HepG2 (cell line): ENCODE results near the gene CAT. TPM values are rescaled to one million over a fixed set of nuclear protein-coding genes. Genes with fewer than 3 reads are reported as not detected.

ENCODE experiments used
- BATF2 ChIP-seq: sonication (generic); formaldehyde crosslinking; IDR thresholded peaks from 2 replicates; pipeline ENCODE4 v1.8.0; 2022; ENCODE audit warnings: mild to moderate bottlenecking, missing genetic modification reagents, moderate library complexity
- E2F1 ChIP-seq: sonication (generic); formaldehyde crosslinking; IDR thresholded peaks from 2 replicates; pipeline ENCODE4 v1.5.0; 2020; ENCODE audit warnings: missing genetic modification reagents
- FOXJ3 ChIP-seq: sonication (generic); formaldehyde crosslinking; IDR thresholded peaks from 2 replicates; pipeline ENCODE4 v1.4.0; 2020; ENCODE audit warnings: missing genetic modification reagents, mild to moderate bottlenecking, borderline replicate concordance
- GPBP1L1 ChIP-seq: sonication (generic); formaldehyde crosslinking; IDR thresholded peaks from 2 replicates; pipeline ENCODE4 v1.5.0; 2020; ENCODE audit warnings: mild to moderate bottlenecking, missing genetic modification reagents
- GTF2F1 ChIP-seq: fragments of 150-350 bp; IDR thresholded peaks from 2 replicates; pipeline ENCODE4 v1.6.1; 2014; ENCODE audit warnings: low read length
- GZF1 ChIP-seq: sonication (generic); formaldehyde crosslinking; IDR thresholded peaks from 2 replicates; pipeline ENCODE4 v1.5.1; 2020; ENCODE audit warnings: mild to moderate bottlenecking, missing genetic modification reagents
- MXI1 ChIP-seq: IDR thresholded peaks from 3 replicates; pipeline ENCODE4 v1.6.1; 2012; ENCODE audit warnings: low read depth, low read length, inconsistent platforms, borderline replicate concordance
- MYC ChIP-seq: sonication (generic); formaldehyde crosslinking; IDR thresholded peaks from 2 replicates; pipeline ENCODE4 v1.9.0; 2021; ENCODE audit warnings: missing genetic modification reagents, borderline replicate concordance
- NFE2 ChIP-seq: sonication (generic); formaldehyde crosslinking; IDR thresholded peaks from 2 replicates; pipeline ENCODE4 v1.4.0; 2020; ENCODE audit warnings: missing genetic modification reagents
- RBFOX2 ChIP-seq: fragments of 200-400 bp; formaldehyde crosslinking; IDR thresholded peaks from 2 replicates; pipeline ENCODE4 v1.6.1; 2017; ENCODE audit warnings: low read depth, mild to moderate bottlenecking, low read length
- RFXAP ChIP-seq: sonication (generic); formaldehyde crosslinking; IDR thresholded peaks from 2 replicates; pipeline ENCODE4 v1.4.0; 2020; ENCODE audit warnings: missing genetic modification reagents, borderline replicate concordance
- SNAPC4 ChIP-seq: sonication (generic); formaldehyde crosslinking; IDR thresholded peaks from 2 replicates; pipeline ENCODE4 v1.4.0; 2020; ENCODE audit warnings: mild to moderate bottlenecking, missing genetic modification reagents
- TFAP4 ChIP-seq: sonication (generic); IDR thresholded peaks from 2 replicates; pipeline ENCODE4 v1.6.1; 2016; ENCODE audit warnings: low read depth, borderline replicate concordance
- ZBTB7B ChIP-seq: sonication (generic); formaldehyde crosslinking; IDR thresholded peaks from 2 replicates; pipeline ENCODE4 v1.4.0; 2020; ENCODE audit warnings: missing genetic modification reagents
- ZBTB8A ChIP-seq: sonication (generic); formaldehyde crosslinking; IDR thresholded peaks from 2 replicates; pipeline ENCODE4 v1.4.0; 2020; ENCODE audit warnings: mild to moderate bottlenecking, low read depth, missing genetic modification reagents, borderline replicate concordance
- ZFP36 ChIP-seq: fragments of 150-350 bp; IDR thresholded peaks from 2 replicates; pipeline ENCODE4 v1.6.1; 2018; ENCODE audit warnings: borderline replicate concordance, low read length, low read depth; ENCODE audit not compliant: partially characterized antibody
- ZNF619 ChIP-seq: sonication (generic); formaldehyde crosslinking; IDR thresholded peaks from 2 replicates; pipeline ENCODE4 v1.4.0; 2020; ENCODE audit warnings: mild to moderate bottlenecking, missing genetic modification reagents
- ZNF644 ChIP-seq: IDR thresholded peaks from 2 replicates; pipeline ENCODE4 v1.6.1; 2016; ENCODE audit warnings: low read depth
- ZSCAN20 ChIP-seq: sonication (generic); formaldehyde crosslinking; IDR thresholded peaks from 2 replicates; pipeline ENCODE4 v1.4.0; 2020; ENCODE audit warnings: missing genetic modification reagents, mild to moderate bottlenecking, borderline replicate concordance
- polyA plus RNA-seq, 8 experiments: library from polyadenylated mRNA; depleted of rRNA in 3 of 8; stranded (reverse) in 7 of 8; unstranded in 1 of 8; fragments of >200 nt; fragmentation: Illumina TruSeq in 4 of 8; extraction: Trizol in 4 of 8; gene quantifications; 2 replicates each; pipeline versions ENCODE4 v1.2.1 to v1.2.3, GENCODE V29; 2011 to 2016; ENCODE audit warnings: low read depth in 4 of 8, missing spikeins in 1 of 8, mixed read lengths in 1 of 8; ENCODE audit not compliant: insufficient read depth in 1 of 8
- total RNA-seq, 5 experiments: library from RNA; depleted of rRNA; stranded (reverse); fragments of >200 nt; fragmentation: Illumina TruSeq; extraction: Trizol; gene quantifications; 2 replicates each; pipeline ENCODE4 v1.2.3, GENCODE V29; 2016; ENCODE audit warnings: low read depth in 1 of 5

The CAT gene
- total and polyA plus RNA-seq, 2 of the 13 experiments (the other 11 are each of a cell fraction or from before 2014, with no cell fraction given) = 107 to 136 TPM

GRCh38 chr11:34438529-34439507, at the start of gene CAT (continued):
- TF ChIP-seq E2F1 (peak; percentile 41; the same call in 1 of the 2 replicates), SNAPC4 (CRISPR knock-in tag) (no peak), ZNF644 (CRISPR knock-in tag) (0 out of 2 replicates have a peak, but pooled peaks have one; percentile 51), GTF2F1 (no peak), ZSCAN20 (no peak), GPBP1L1 (CRISPR knock-in tag) (no peak), MXI1 (0 out of 3 replicates have a peak, but pooled peaks have one; percentile 44), ZBTB8A (CRISPR knock-in tag) (no peak), GZF1 (CRISPR knock-in tag) (peak; percentile 78; the same call in 1 of the 2 replicates), NFE2 (CRISPR knock-in tag) (no peak), BATF2 (CRISPR knock-in tag) (no peak; the same call in 1 of the 2 replicates), ZNF619 (CRISPR knock-in tag) (0 out of 2 replicates have a peak, but pooled peaks have one; percentile 49), ZFP36 (no peak), RBFOX2 (peak; percentile 93), TFAP4 (no peak), ZBTB7B (CRISPR knock-in tag) (peak; percentile 76), MYC (CRISPR knock-in tag) (peak; percentile 77; the same call in 1 of the 2 replicates), RFXAP (CRISPR knock-in tag) (peak; percentile 98), FOXJ3 (peak; percentile 50; the same call in 1 of the 2 replicates)
